GM21576 (cell line): ENCODE results near the gene SH3GL1.

Experiments
- ATAC-seq: cut with Tn5 transposase; IDR thresholded peaks from one replicate; pipeline ENCODE4 v1.9.1; 2021; ENCODE audit warnings: mild to moderate bottlenecking, moderate library complexity; ENCODE audit not compliant: unreplicated experiment

SH3GL1 gene, protein sequence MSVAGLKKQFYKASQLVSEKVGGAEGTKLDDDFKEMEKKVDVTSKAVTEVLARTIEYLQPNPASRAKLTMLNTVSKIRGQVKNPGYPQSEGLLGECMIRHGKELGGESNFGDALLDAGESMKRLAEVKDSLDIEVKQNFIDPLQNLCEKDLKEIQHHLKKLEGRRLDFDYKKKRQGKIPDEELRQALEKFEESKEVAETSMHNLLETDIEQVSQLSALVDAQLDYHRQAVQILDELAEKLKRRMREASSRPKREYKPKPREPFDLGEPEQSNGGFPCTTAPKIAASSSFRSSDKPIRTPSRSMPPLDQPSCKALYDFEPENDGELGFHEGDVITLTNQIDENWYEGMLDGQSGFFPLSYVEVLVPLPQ

DNA sequence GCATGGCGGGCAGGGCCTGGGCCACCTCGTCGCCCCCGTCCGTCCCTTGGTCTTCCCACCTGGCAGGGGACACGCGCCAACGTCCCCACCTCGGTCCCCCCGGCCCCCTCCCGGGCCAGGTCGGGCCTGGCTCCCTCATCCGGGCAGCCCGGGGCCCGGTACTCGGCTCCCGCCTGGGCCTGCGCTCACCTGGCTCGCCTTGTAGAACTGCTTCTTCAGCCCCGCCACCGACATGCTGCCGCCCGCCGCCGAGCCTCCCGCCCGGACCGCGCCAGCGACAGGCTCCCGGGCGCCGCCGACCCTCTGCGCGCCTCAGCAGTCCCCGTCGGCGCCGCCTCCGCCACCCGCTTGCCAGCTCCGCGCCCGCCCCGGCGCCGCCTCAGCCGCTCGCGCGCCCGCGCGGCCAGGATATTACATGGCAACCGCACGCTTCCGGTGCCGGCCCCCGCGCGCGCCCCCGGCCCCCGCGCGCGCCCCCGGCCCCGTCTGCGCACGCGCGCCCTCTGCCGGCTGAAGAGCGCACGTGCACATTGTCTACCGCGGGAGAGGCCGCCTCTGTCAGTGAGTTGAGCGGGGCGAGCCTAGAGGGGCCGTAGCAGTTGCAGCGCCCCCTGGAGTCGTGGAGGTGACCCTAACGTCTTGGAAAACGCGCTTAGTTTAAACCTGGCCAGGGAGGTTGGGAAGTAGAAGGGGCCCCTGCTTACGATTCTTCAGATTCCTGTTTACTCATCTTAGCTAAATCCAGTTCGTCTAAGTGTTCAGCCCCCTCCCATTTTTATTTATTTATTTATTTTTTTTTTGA lies at the start of gene SH3GL1:
SH3GL1 (minus strand) TSS at position 413 of the 802 bp plus-strand sequence; CDS start at position 234, 179 bp downstream.
- ATAC-seq: peak; percentile 49

DNA sequence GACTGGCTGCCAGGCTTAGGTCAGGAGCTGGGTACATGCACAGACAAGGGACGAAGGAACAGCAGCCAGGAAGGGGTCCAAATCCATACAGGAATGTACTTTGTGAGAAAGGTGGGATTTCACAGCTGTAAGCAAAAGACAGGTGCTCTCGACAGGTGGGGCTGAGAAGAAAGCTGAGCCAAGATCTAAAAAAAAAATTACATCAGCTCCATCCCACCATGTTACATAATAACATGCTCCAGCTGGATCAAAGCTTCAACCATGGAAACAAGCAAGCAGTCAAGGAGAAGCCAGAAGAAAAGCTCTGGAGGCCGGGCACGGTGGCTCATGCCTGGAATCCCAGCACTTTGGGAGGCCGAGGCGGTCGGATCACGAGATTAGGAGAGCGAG lies 49.3 kb upstream of the SH3GL1 start:
- ATAC-seq: no peak

DNA sequence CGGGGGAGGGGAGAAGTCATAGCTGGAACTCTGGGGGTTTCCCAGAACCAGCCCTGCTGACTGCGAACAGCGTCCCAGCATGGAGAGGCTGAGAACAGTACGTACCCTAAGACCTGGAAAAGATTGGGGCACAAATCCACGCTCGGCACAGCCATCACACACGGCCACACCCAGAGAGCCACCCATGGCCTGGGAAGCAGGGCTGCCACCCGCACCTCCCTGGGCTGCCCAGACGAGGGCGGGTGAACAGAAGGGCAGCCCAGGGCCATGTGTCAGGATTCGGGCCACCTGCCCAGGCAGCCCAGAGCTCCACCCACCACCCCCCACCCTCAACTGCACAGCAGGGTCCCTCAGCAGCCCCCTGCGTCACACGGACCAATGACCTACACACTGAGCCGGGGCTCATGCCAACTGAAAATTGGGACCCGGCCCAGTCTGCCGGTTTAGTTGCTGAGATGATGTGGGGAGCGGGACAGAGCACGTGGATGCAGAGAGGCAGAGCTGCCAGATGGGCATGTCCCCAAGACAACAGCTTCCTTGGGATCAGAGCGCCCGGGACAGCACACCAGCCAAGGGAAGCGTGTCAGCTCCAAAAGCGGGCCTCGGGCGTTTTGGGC lies 48.8 kb upstream of the SH3GL1 start:
- no peak for ATAC-seq

DNA sequence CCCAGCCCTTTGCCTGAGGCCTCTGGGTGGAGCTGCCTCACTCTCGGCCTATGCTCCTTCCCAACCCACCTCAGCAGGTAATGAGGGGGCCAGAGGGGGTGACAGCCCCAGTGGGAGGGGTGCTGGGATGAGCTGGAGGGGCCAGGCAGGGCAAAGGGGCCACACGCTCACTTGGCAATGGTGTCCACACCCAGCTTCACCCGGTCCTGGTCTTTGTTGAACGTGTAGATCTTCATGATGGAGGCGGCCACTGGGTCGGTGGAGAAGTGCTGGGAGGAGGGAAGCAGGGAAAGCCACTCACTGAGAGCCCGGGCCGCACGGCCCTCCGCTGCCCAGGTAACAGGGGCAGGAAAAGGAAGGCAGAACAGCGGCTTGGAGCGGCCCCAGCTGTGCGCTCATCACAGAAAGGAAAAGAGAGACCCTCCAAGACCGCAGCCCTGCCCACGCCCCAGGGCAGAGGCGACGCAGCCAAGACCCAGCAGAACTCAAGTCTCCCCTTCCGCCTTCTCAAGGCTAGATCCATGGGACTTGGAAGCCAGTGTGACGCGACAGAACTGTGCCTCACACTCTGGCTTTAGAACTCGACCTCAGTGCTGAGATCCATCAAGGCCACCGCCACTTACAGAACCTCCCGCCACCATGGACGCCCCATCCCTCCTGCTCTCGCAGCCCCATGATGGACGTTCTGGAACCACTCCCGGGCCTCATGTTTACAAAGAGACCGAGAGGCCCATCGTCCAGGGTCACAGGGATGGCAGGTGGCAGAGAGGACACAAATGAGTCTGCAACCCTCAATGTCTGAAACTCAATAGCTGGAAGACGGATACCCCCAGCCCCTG lies 48.0 kb upstream of the SH3GL1 start:
- ATAC-seq: no peak

DNA sequence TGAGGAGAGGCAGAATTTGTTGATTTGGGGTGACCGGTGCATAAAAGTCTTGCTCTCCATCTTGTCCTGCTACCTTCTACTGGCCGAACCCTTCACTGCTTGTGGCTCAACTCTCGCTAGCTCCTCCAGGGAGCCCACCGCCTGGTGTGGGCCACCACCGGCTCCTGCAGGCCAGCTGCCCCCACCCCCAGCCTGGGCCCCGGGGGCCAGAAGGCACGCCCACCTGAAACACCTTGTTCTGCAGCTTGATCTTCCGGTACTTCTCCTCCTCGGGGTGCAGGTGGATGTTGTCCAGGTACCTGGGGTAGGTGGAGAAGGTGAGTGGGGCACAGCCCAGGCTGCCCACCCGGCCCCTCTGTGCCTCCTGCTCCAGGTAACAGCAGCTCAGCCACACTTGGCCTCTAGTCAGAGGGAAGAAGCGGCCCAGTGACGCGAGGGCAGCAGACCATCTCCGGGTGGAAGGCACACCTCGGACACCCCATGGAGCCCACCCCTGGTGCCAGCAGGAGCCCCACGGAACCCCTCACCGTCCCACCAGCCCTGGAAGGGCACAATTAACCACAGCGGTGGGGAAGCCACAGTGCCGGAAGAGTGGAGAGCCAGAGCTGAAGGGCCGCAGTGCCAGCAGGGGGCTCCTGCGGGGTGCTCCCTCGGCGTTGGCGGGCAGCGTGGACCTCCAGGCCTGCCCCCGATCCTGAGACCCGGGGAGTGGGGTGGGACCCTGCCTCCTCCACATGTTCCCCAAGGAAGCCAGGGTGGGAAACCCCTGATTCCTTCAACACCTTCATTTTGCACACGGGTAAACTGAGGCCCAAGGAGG lies 47.2 kb upstream of the SH3GL1 start:
- ATAC-seq: no peak

DNA sequence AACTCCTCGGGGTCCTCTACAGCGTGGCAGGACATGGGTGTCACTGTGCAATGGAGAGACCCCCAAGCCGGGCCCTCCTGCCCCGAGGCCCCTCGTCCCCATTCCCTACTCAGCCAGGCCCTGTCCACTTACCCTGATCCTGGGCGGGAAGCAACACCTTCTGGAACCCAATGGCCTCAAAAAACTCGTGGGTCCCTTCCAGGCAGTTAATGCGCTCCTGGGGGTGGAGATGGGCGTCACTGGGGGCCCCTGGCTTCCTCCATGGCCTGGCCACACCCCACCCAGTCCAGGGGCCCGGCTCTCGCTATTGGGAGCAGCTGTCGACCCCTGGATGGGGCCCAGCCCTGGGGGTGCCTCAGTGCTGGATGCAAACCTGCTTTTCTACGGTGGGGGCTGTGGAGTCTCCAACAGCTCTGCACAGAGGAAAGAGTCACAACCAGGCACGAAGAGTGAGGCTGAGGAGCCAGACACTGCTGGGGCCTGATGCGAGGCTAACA lies 46.4 kb upstream of the SH3GL1 start:
- no peak for ATAC-seq

- ATAC-seq: no peak
These were observed 45.8 kb upstream of the SH3GL1 start for GRCh38 chr19:4445963-4446703.

GRCh38 chr19:4444765-4445741 lies 44.7 kb upstream of the SH3GL1 start:
- no peak for ATAC-seq

GRCh38 chr19:4443966-4444764 lies 43.8 kb upstream of the SH3GL1 start:
- no peak for ATAC-seq

DNA sequence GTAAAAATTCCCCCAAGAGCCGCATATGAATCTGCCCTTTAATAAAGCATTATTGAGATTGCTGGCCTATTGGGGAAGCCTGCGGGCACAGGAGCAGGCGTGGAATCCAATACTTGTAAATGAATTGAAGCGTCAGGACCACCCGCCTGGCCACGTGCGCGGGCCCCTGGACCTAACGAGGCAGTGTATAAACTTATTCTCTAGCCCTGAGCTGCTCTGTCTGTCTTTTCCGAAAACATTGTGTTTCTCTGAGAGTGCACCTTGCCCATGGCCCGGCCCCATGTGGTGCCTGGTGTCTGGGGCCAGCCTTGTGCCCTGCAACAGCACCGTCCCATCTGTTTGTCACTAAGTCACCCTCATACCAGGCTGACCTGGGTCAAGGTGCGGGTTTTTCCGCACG lies 42.8 kb upstream of the SH3GL1 start:
- ATAC-seq: no peak

- ATAC-seq: no peak
These were observed 42.4 kb upstream of the SH3GL1 start for GRCh38 chr19:4442819-4443146.

DNA sequence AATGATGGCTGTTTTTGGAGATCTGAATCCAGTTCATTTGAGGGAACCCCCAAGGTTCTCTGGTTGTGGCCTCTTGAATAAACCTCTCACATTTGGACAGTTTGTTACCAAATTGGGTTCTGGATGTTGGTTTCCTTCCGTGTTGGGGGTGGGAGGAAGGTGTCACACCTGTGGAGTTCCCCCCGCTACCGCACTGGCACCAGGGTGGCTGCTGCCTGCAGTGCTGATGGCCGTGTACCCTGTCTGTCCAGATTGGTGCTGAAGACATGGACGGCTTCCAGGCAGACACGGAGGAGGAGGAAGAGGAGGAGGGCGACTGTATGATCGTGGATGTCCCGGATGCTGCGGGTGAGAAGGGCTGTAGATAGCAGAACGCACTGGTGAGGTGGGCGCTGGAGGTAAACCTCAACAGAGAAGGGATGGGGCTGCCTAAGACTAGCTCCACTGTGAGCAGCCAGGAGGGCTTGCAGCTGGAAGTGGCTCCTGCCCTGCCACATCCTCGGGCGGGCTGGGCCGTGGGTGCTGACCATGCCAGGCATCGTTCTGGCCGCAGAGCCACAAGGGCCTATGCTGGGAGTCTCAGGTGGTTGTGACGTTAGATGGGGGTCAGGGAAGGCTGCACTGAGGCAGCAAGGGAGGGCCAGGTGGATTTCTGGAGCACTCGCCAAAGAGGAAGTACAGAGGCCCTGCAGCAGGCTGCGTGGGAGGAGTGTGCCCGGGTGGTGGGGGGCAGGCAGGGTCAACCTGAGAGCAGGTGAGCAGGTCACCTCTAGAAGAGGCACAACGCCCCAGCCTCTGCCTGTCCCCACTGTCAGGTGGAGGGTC lies 41.9 kb upstream of the SH3GL1 start:
- ATAC-seq: no peak

DNA sequence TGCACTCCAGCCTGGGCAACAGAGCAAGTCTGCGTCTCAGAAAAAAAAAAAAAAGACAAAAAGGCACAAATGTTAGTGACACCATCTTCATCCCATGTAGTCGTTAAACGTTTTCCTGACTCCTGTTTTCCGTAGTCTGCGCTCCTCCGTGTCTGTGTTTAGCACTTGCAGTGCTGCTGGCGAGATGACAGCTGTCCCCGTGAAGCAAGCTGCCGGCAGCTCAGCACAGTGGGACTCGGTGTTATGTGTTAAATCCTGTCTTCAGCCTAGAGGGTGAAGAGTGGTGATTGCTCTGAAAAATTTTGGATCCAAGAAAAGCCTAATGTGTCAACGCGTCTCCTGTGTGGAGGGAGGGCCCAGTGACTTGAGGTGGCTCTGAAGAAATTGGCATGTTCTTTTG lies 38.9 kb upstream of the SH3GL1 start:
- no peak for ATAC-seq

GRCh38 chr19:4437103-4437502 lies 36.8 kb upstream of the SH3GL1 start:
- no peak for ATAC-seq

- no peak for ATAC-seq
These were observed 35.9 kb upstream of the SH3GL1 start for GRCh38 chr19:4436231-4436630.

DNA sequence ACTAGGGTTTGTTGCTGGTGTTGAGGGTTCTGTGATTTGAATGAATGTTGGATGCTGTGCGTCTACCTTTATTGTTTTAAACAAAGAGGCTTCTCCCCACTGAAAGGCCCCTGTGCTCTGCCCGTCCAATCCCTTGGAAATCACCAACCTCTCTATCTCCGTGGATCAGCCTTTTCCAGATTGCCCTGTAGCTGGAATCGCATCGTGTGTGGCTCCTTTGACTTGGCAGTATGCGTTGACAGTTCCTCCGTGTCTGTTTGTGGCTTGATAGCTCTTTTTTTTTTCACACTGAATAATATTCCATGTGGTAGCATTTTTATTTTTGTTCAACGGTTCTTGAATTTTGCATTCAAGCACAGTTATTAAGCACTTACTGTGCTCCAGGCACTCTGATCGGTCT lies 34.0 kb upstream of the SH3GL1 start:
- no peak for ATAC-seq
